Measurements from ENCODE around the gene ASB3. TPM values are rescaled to one million over a fixed set of nuclear protein-coding genes. Genes with fewer than 3 reads are reported as not detected.

Gene ASB3
- polyA plus RNA-seq, 3 donors: 6.7 to 14.9 (median 8.1) TPM

DNA sequence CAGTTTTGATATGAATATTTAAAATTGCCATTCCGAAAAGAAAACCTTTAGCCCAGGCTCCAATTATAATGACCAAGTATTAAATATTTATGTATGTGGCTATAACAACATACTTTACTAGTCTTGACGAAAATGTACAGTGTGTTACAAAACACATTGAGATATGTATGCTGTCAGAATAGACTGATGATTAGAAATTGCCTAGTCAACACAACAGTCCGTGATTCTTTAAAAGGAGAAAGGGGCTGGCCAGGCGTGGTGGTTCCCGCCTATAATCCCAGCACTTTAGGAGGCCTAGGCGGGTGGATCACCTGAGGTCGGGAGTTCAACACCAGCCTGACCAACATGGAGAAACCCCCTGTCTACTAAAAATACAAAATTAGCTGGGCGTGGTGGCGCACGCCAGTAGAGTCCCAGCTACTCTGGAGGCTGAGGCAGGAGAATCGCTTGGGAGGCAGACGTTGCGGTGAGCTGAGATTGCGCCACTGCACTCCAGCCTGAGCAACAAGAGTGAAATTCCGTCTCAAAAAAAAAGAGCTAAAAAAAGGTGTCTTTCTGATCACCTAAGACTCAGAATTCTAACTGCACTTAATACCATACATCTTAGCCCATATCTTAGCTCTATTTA, 17.3 kb downstream of the ASB3 start:
- WGBS (ENCODE audit: insufficient coverage): 91% methylated on average over 9 of the region's 15 CpGs
- H3K36me3 Mint-ChIP-seq: peaks cover 15 to 18% of the 10 kb centered on the region in 2 donors
- Histone ChIP-seq H4K20me1 (ENCODE audit: insufficient read depth, low read length) (no peaks in the 10 kb centered on the region), H3K27me3 (ENCODE audit: control insufficient read depth in 2 of 2, insufficient read depth in 2 of 2, low read length in 2 of 2) (no peaks in the 10 kb centered on the region), H3K4me2 (replicated peaks; ENCODE audit: extremely low read depth, low read length, poor library complexity, severe bottlenecking) (no peak overlapping the region), H2AFZ (ENCODE audit: insufficient read depth, low read depth, low read length, poor library complexity, severe bottlenecking) (no peak overlapping the region), H3K9me3 (replicated peaks in 1 of 2; ENCODE audit: control insufficient read depth in 1 of 2, insufficient read depth in 1 of 2, low read length in 2 of 2) (no peaks in the 10 kb centered on the region), H3K9ac (ENCODE audit: insufficient read depth, low read length, poor library complexity, severe bottlenecking) (no peak overlapping the region), H3K36me3 (replicated peaks in 1 of 2; ENCODE audit: control insufficient read depth in 1 of 2, insufficient read depth in 2 of 2, low read length in 2 of 2) (peaks cover 0 to 22% of the 10 kb centered on the region in 2 donors), H3K79me2 (ENCODE audit: insufficient read depth, low read length) (peaks cover 50% of the 10 kb centered on the region), H3K27ac (ENCODE audit: low read depth in 1 of 2, low read length in 2 of 2) (no peak overlapping the region), H3K4me3 (replicated peaks in 1 of 3; ENCODE audit: low read depth in 2 of 3, low read length in 3 of 3) (no peak overlapping the region), H3K4me1 (ENCODE audit: control insufficient read depth in 1 of 2, insufficient read depth in 2 of 2, low read length in 2 of 2) (peaks cover 8 to 17% of the 10 kb centered on the region in 2 donors)
- H3K9me3 Mint-ChIP-seq: peaks cover 0 to 3% (median 0%) of the 10 kb centered on the region in 7 donors
- no peak for DNase-seq
- TF ChIP-seq, protein P1, sequence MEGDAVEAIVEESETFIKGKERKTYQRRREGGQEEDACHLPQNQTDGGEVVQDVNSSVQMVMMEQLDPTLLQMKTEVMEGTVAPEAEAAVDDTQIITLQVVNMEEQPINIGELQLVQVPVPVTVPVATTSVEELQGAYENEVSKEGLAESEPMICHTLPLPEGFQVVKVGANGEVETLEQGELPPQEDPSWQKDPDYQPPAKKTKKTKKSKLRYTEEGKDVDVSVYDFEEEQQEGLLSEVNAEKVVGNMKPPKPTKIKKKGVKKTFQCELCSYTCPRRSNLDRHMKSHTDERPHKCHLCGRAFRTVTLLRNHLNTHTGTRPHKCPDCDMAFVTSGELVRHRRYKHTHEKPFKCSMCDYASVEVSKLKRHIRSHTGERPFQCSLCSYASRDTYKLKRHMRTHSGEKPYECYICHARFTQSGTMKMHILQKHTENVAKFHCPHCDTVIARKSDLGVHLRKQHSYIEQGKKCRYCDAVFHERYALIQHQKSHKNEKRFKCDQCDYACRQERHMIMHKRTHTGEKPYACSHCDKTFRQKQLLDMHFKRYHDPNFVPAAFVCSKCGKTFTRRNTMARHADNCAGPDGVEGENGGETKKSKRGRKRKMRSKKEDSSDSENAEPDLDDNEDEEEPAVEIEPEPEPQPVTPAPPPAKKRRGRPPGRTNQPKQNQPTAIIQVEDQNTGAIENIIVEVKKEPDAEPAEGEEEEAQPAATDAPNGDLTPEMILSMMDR (IDR thresholded peaks at IDR 0.05): no peak
- no peaks in the 10 kb centered on the region for H3K27me3 Mint-ChIP-seq (ENCODE audit: low read depth in 3 of 3)
- no peak overlapping the region for H3K27ac Mint-ChIP-seq
- H3K4me1 Mint-ChIP-seq: peaks cover 12% of the 10 kb centered on the region
- intact Hi-C loops (cut with micrococcal nuclease): no loop called here
- H3K4me3 Mint-ChIP-seq: no peak overlapping the region

DNA sequence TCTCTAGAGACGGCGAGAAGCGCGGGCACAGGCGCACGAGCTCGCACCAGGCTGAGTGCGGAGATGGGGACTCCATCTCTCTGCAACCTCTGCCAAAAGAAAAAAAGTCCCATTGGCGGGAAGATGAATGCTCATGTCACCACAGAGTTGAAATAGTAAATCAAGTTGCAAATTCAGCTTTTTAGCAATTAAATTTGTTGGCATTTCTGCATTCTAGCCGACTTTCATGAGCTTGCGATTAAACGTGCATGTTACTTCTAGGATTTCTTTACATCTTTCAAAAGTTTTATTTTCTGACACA, 18.6 kb downstream of the ASB3 start:
- no peak for DNase-seq
- H3K36me3 Mint-ChIP-seq: peaks cover 18 to 22% of the 10 kb centered on the region in 2 donors
- peak overlapping the region; percentile 89 to 95 for H3K4me3 Mint-ChIP-seq
- H3K79me2 ChIP-seq (ENCODE audit: insufficient read depth, low read length): peaks cover 41% of the 10 kb centered on the region
- H3K9ac ChIP-seq (ENCODE audit: insufficient read depth, low read length, poor library complexity, severe bottlenecking): peak overlapping the region; percentile 64
- peak overlapping the region; percentile 60 to 91 (median 82) for H3K27ac Mint-ChIP-seq
- H3K4me1 ChIP-seq (ENCODE audit: control insufficient read depth in 1 of 2, insufficient read depth in 2 of 2, low read length in 2 of 2): peaks cover 8 to 17% of the 10 kb centered on the region in 2 donors
- peak overlapping the region; percentile 92 for H3K4me2 ChIP-seq (replicated peaks; ENCODE audit: extremely low read depth, low read length, poor library complexity, severe bottlenecking)
- 1% methylated on average over 11 of the region's 12 CpGs for WGBS (ENCODE audit: insufficient coverage)
- H3K9me3 Mint-ChIP-seq: peaks cover 0 to 3% (median 0%) of the 10 kb centered on the region in 7 donors
- H4K20me1 ChIP-seq (ENCODE audit: insufficient read depth, low read length): no peaks in the 10 kb centered on the region
- intact Hi-C loops (cut with micrococcal nuclease): no loop called here
- peaks cover 12% of the 10 kb centered on the region for H3K4me1 Mint-ChIP-seq
- H3K27ac ChIP-seq (ENCODE audit: low read depth in 1 of 2, low read length in 2 of 2): peak overlapping the region; percentile 42 to 78
- H2AFZ ChIP-seq (ENCODE audit: insufficient read depth, low read depth, low read length, poor library complexity, severe bottlenecking): peak overlapping the region; percentile 94
- TF ChIP-seq, protein P1 (IDR thresholded peaks at IDR 0.05): no peak
- H3K9me3 ChIP-seq (replicated peaks in 1 of 2; ENCODE audit: control insufficient read depth in 1 of 2, insufficient read depth in 1 of 2, low read length in 2 of 2): no peaks in the 10 kb centered on the region
- H3K36me3 ChIP-seq (replicated peaks in 1 of 2; ENCODE audit: control insufficient read depth in 1 of 2, insufficient read depth in 2 of 2, low read length in 2 of 2): peaks cover 8 to 24% of the 10 kb centered on the region in 2 donors
- H3K27me3 ChIP-seq (ENCODE audit: control insufficient read depth in 2 of 2, insufficient read depth in 2 of 2, low read length in 2 of 2): no peaks in the 10 kb centered on the region
- no peaks in the 10 kb centered on the region for H3K27me3 Mint-ChIP-seq (ENCODE audit: low read depth in 3 of 3)
- peak overlapping the region; percentile 74 to 95 (median 81) for H3K4me3 ChIP-seq (replicated peaks in 1 of 3; ENCODE audit: low read depth in 2 of 3, low read length in 3 of 3)

Data from CD14-positive monocyte (primary cell).